Transverse colon (tissue), 4 donors: ENCODE results near the gene IFNG-AS1.

Source experiments
- CTCF ChIP-seq, 5 experiments: fragments of 200-600 bp in 3 of 5; fragments of 450-650 bp in 2 of 5; sonication (generic) in 3 of 5; IDR thresholded peaks; 1 replicate in 2 of 5; 2 replicates in 3 of 5; pipeline ENCODE4 v1.5.1; 2016 to 2017; ENCODE audit warnings: antibody characterized with exemption in 5 of 5, inconsistent platforms in 3 of 5, mild to moderate bottlenecking in 2 of 5, moderate library complexity in 1 of 5
- EP300 ChIP-seq: sonication (generic); formaldehyde crosslinking; IDR thresholded peaks from one replicate; pipeline ENCODE4 v1.6.1; 2017; ENCODE audit warnings: antibody characterized with exemption, low read depth
- POLR2A ChIP-seq: fragments of 450-650 bp; IDR thresholded peaks from one replicate; pipeline ENCODE4 v1.6.1; 2016; ENCODE audit warnings: antibody characterized with exemption, mild to moderate bottlenecking, moderate library complexity
- POLR2AphosphoS5 ChIP-seq, 3 donors: sonication (generic); formaldehyde crosslinking; IDR thresholded peaks; one replicate each; pipeline ENCODE4 v1.6.1; 2016; ENCODE audit warnings: antibody characterized with exemption in 3 of 3

DNA sequence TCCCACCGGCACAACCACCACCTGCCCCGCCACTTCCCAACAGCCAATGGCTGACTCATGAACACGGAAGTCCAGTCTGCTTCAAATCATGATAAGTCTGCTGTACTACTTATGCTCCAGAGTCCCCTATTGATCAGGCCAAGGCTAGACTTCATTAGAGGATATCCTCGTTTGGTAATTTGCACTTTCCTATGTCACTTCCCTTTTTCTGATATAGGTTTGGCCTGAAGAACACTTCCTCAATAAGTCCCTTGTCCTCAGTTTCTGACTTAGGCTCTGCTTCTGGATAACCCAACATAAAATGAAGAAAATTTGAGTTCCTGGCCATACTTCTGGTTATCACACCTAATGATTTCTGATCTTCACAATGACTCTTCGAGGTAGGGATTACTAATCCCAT lies 45.3 kb downstream of the IFNG-AS1 start:
- no peak for TF ChIP-seq EP300
- no peak for TF ChIP-seq CTCF (IDR thresholded peaks at IDR 0.05)
- no peak for TF ChIP-seq POLR2AphosphoS5 (IDR thresholded peaks at IDR 0.05)
- TF ChIP-seq POLR2A, result no peak
